GM03348 (cell line): ENCODE measurements around the gene MPZL3.
"Not testable (repeated sequence)": the region's sequence is repeated elsewhere in the genome, so short reads cannot be mapped to it uniquely, and the experiment has no call there.

Experiments
- DNase-seq: peaks from one replicate; pipeline ENCODE4 v3.0.0; 2012; ENCODE audit warnings: low spot score

MPZL3 gene

GRCh38 chr11:118212781-118213191 is 39.4 kb downstream of the MPZL3 start:
- no peak for DNase-seq

GRCh38 chr11:118212131-118212725 is 39.9 kb downstream of the MPZL3 start:
- DNase-seq, result no peak

- peak; percentile 82 for DNase-seq
These were observed 41.2 kb downstream of the MPZL3 start for GRCh38 chr11:118211006-118211405.

GRCh38 chr11:118210323-118210722 is 41.8 kb downstream of the MPZL3 start:
- no peak for DNase-seq

GRCh38 chr11:118209033-118209432 is 43.1 kb downstream of the MPZL3 start:
- DNase-seq, result no peak

- DNase-seq, result no peak
These were observed 45.1 kb downstream of the MPZL3 start for GRCh38 chr11:118207079-118207478.

GRCh38 chr11:118206391-118207031 is 45.7 kb downstream of the MPZL3 start:
- DNase-seq, result no peak

- DNase-seq, result no peak
These were observed 46.4 kb downstream of the MPZL3 start for GRCh38 chr11:118205606-118206378.

- DNase-seq, result no peak
These were observed 49.4 kb downstream of the MPZL3 start for GRCh38 chr11:118202599-118203422.

- no peak for DNase-seq
These were observed 50.2 kb downstream of the MPZL3 start for GRCh38 chr11:118201966-118202365.

- DNase-seq, result no peak
These were observed 51.1 kb downstream of the MPZL3 start for GRCh38 chr11:118200901-118201680.

- no peak for DNase-seq
These were observed 51.7 kb downstream of the MPZL3 start for GRCh38 chr11:118200497-118200896.

- no peak for DNase-seq
These were observed 53.0 kb downstream of the MPZL3 start for GRCh38 chr11:118199135-118199534.

- peak; percentile 87 for DNase-seq
These were observed 53.8 kb downstream of the MPZL3 start for GRCh38 chr11:118198370-118198769.

- peak; percentile 78 for DNase-seq
These were observed 57.1 kb downstream of the MPZL3 start for GRCh38 chr11:118194835-118195627.

- no peak for DNase-seq
These were observed 58.1 kb downstream of the MPZL3 start for GRCh38 chr11:118193910-118194566.

- not testable (repeated sequence) for DNase-seq
These were observed 59.3 kb downstream of the MPZL3 start for GRCh38 chr11:118192817-118193216.

GRCh38 chr11:118190942-118191506 is 61.1 kb downstream of the MPZL3 start:
- not testable (repeated sequence) for DNase-seq

- no peak for DNase-seq
These were observed 65.6 kb downstream of the MPZL3 start for GRCh38 chr11:118186346-118187107.
